Measurements from ENCODE around the gene FGF7.
"Not testable (repeated sequence)": the region's sequence is repeated elsewhere in the genome, so short reads cannot be mapped to it uniquely, and the experiment has no call there.

The FGF7 gene

GRCh38 chr15:49423021-49423420 is at the start of gene FGF7:
Gene FGF7, plus strand, starts transcription at chr15:49423242. Its CDS starts 1,056 bp downstream, at chr15:49424298.
- no peak within 1 kb of the TSS for H3K27ac ChIP-seq
- DNase-seq (ENCODE audit: low read depth, low spot score) = no peak

GRCh38 chr15:49379996-49380395 is 43.0 kb upstream of the FGF7 start:
- no peak for DNase-seq (ENCODE audit: low read depth, low spot score)
- H3K27ac ChIP-seq = no peak overlapping the region

GRCh38 chr15:49380912-49381311 is 42.1 kb upstream of the FGF7 start:
- no peak for DNase-seq (ENCODE audit: low read depth, low spot score)
- no peak overlapping the region for H3K27ac ChIP-seq

DNA sequence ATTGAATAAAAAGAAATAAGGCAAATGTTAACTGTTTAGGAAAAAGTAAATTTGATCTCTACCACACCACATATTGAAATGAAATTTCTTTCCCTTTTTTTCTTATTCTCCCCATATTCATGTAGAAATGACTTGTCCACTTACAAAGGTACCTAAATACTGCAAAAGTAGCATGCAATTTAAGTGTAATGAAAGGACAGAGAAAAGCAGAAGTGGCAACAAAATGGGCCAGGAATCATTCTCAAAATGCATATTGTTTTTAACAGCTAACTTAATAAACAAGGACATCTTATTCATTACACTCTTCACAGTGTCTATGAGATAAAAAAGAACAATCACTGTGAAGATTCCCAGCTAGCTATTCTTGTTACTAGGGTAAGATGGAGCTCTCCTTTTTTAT is 40.6 kb upstream of the FGF7 start:
- H3K27ac ChIP-seq = no peak overlapping the region
- no peak for DNase-seq (ENCODE audit: low read depth, low spot score)

DNA sequence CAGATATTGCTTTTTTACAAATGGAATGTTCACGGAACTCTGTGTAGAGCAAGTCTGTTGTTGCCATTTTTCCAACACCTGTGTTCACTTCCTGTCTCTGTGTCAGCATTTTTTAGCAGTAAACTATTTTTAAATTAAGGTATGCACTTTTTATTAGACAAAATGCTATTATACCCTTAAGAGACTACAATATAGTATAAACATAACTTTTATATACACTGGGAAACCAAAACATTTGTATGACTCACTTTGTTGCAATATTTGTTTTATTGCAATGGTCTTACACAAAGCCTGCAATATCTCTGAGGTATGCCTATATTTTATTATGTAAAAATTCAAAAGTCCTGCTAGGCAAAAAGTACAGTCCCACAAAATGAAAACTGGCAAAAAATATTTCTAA is 39.8 kb upstream of the FGF7 start:
- DNase-seq (ENCODE audit: low read depth, low spot score) = no peak
- H3K27ac ChIP-seq = no peak overlapping the region

- H3K27ac ChIP-seq = no peak overlapping the region
- DNase-seq (ENCODE audit: low read depth, low spot score) = no peak
Measured at GRCh38 chr15:49387471-49387870, 35.6 kb upstream of the FGF7 start.

- H3K27ac ChIP-seq; DNase-seq (ENCODE audit: low read depth, low spot score): not testable (repeated sequence)
Measured at GRCh38 chr15:49402515-49403296, 20.3 kb upstream of the FGF7 start.

DNA sequence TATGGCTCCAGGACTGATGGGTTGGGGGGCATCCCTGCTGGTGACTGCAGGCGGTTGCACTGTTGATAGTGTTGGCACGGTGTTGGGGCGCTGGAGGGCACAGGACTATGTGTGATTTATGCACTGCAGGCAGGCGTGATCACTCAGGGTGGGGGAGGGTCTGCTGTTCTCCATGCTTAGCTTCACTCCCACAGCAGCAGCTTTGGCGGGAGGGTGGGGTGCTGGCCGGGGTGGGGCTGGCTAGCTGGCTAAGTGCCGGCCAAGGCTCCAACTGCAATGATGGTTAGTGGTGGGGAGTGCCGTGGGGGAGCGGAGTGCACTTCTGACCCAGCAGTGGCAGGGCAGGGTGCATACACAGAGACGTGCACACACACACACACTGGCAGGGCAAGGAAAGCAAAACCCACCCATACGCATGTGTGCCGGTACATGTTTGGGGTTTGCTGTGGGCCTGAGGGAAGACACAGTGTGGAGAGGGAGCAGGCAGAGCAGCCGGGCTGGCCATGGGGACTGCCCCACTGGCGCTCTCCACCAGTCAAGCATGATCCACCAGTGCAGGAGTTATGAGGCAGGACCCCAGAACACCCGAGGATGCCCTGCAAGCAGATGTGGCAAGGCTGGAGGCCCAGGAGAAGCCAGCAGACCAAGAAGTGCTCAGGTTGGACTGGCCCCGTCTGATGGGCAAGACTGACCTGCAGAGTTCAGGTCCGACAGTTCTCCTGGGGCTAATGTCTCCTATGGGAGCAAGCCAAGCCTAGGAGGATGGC is 16.5 kb upstream of the FGF7 start:
- no peak for DNase-seq (ENCODE audit: low read depth, low spot score)

GRCh38 chr15:49410641-49411040 is 12.4 kb upstream of the FGF7 start:
- no peak for DNase-seq (ENCODE audit: low read depth, low spot score)
- no peak overlapping the region for H3K27ac ChIP-seq

More for the DNA sequence above, 16.5 kb upstream of the FGF7 start:
- H3K27ac ChIP-seq = no peak overlapping the region

DNA sequence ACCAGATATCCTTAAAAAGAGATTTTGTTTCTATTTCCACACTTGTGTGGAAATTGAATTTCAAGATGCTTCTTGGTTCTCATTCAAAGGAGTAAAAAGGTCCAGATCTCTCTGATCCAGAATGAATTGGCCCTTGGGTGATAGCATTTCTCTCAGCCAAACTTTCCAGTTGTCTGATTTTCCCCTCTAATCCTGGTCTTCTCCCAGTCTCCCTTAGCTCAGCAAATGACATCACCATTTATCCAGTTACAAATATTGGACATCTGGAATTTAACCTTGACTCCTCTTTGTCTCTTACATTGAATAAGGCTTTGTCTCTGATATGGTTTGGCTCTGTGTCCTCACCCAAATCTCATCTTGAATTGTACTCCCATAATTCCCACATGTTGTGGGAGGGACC is 10.2 kb upstream of the FGF7 start:
- H3K27ac ChIP-seq = no peak overlapping the region
- DNase-seq (ENCODE audit: low read depth, low spot score) = no peak

- H3K27ac ChIP-seq = no peak overlapping the region
- DNase-seq (ENCODE audit: low read depth, low spot score) = no peak
Measured at GRCh38 chr15:49415149-49415548, 7.9 kb upstream of the FGF7 start.

GRCh38 chr15:49415638-49416037 is 7.4 kb upstream of the FGF7 start:
- peak; percentile 24 for DNase-seq (ENCODE audit: low read depth, low spot score)
- no peak overlapping the region for H3K27ac ChIP-seq

- H3K27ac ChIP-seq = no peak overlapping the region
- no peak for DNase-seq (ENCODE audit: low read depth, low spot score)
Measured at GRCh38 chr15:49418811-49419210, 4.2 kb upstream of the FGF7 start.

DNA sequence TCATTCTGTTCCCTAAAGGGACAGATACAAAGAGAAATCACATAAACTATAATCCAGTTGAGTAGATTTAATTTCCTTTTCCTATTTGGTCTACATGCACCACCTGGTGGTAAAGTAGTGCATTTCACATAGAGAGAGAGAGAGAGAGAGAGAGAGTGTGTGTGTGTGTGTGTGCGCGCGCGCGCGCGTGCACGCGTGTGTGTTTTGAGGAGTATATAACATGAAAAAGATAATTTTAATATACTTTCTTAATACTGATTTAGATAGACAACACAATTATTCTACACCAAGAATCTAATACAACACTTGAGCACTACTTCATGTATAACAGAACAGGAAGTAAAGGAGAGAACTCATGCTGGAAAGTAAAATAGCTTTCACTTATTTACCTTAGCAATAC is 1.1 kb upstream of the FGF7 start:
- no peak overlapping the region for H3K27ac ChIP-seq
- DNase-seq (ENCODE audit: low read depth, low spot score) = no peak

DNA sequence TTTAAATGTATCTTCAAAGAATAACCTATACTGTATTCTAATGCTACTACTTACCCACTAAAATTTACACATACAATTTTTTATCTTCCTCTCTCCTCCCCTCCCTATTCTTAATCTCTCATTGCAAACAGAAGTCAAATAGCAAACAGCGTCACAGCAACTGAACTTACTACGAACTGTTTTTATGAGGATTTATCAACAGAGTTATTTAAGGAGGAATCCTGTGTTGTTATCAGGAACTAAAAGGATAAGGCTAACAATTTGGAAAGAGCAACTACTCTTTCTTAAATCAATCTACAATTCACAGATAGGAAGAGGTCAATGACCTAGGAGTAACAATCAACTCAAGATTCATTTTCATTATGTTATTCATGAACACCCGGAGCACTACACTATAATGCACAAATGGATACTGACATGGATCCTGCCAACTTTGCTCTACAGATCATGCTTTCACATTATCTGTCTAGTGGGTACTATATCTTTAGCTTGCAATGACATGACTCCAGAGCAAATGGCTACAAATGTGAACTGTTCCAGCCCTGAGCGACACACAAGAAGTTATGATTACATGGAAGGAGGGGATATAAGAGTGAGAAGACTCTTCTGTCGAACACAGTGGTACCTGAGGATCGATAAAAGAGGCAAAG is 984 bp downstream of the FGF7 start:
- H3K27ac ChIP-seq = no peak overlapping the region
- DNase-seq (ENCODE audit: low read depth, low spot score) = no peak

DNA sequence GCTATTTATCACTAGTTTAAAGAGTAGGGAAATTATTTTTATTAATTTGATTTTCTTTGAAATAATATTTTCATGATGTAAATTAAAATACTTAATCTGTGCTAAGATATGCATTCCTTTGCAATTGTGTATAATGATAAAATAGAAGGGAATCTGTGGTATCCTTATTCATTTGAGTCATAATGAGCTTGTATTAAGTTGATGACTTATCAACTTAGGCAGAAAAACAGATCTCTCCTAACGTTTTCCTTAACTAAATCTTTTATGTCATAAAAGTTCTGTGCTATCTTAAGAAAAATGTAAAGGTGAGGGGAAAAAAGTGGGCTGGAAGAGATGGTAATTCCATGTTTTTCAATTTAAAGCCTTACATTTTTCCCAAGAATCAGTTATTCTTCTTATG is 1.9 kb downstream of the FGF7 start:
- H3K27ac ChIP-seq = no peak overlapping the region
- DNase-seq (ENCODE audit: low read depth, low spot score) = no peak

DNA sequence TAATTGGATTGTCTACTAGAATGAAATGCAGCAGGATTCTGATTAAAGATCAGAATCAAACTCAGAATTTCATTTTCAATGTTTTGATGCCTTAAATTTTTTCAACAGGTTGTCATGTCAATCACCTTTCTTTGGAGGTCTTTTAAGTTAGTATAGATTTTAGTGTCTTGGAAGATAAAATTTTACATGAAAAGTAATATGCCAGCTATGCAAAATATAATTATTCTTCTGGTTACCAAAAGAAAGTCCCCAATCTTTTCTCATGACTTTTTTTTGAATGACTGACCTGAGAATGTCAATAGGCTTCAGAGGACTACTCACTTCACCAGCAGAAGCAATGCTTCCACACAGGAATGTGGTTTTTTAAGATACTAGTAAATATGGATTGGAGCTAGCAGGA is 4.3 kb downstream of the FGF7 start:
- no peak overlapping the region for H3K27ac ChIP-seq
- DNase-seq (ENCODE audit: low read depth, low spot score) = no peak

DNA sequence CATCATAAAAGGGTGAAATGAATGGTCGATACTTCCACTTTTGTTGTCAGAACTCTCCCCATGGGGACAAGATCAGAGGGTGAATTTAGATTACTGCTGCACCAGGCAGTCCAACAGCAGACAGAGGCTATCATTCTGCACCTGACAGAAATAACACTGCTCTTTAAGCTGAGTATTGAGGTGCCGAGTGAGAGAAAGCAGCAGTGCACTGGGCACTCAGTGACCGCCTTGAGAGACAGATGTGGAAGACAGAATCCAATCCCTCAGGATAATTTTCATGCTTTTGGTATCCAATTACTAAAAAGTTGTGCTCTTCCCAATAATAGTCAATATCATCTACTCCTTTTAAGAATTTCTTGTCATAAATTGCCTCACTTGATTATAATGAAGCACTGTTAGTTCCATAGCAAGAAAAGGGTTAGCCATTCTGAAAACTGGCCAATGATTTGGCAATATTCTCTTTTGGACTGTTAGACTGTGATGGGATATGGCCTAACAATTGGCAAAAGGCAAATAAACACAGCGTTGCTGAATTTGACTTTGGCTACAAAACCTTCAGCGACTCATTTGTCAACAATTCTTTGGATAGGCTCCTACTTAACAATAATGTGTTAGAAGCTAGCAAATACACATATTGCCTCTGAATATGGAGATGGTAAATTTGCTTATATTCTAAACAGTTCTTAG is 5.5 kb downstream of the FGF7 start:
- no peak for DNase-seq (ENCODE audit: low read depth, low spot score)
- no peak overlapping the region for H3K27ac ChIP-seq

GRCh38 chr15:49430046-49430445 is 7.0 kb downstream of the FGF7 start:
- no peak for DNase-seq (ENCODE audit: low read depth, low spot score)
- no peak overlapping the region for H3K27ac ChIP-seq

- DNase-seq (ENCODE audit: low read depth, low spot score) = no peak
- H3K27ac ChIP-seq = no peak overlapping the region
Measured at GRCh38 chr15:49435174-49435573, 12.1 kb downstream of the FGF7 start.

DNA sequence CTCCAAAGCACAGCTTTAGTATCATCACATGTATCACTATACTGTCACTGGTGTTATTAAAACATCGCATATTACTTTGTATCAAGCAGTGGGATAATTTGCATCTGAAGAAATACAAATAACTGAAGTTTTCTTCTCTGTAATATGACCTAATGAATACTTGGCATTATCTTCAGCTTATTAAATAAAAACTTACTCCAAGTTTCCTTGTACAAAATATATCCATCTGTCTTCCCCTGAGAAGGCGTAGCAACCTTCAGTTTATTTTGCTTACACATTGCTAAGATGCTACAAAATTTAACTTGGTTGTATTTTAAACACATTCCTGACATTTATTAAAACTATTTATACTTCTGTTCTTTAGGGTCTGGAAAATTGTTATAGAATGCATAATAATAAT is 13.7 kb downstream of the FGF7 start:
- DNase-seq (ENCODE audit: low read depth, low spot score) = no peak
- no peak overlapping the region for H3K27ac ChIP-seq

Data from epithelial cell of prostate (primary cell).